Embryonic facial prominence (tissue), 1 donor: Measurements from ENCODE around the gene FIGNL1.

Experiments
- DNase-seq: peaks from one replicate; pipeline ENCODE4 v3.0.0-alpha.2; 2016; ENCODE audit errors: extremely low spot score

FIGNL1 gene

GRCh38 chr7:50449881-50450589, at the start of gene FIGNL1:
FIGNL1 (minus strand) TSS chr7:50450350; CDS start chr7:50447287, 3,063 bp downstream.
- DNase-seq, result no peak

- no peak for DNase-seq
Observed at GRCh38 chr7:50499092-50499491, 48.9 kb upstream of the FIGNL1 start.

- DNase-seq, result no peak
Observed at GRCh38 chr7:50497968-50498367, 47.8 kb upstream of the FIGNL1 start.

- DNase-seq, result no peak
Observed at GRCh38 chr7:50497068-50497642, 47.0 kb upstream of the FIGNL1 start.

- DNase-seq, result no peak
Observed at GRCh38 chr7:50496569-50496968, 46.4 kb upstream of the FIGNL1 start.

- DNase-seq, result no peak
Observed at GRCh38 chr7:50495746-50496145, 45.6 kb upstream of the FIGNL1 start.

GRCh38 chr7:50492770-50493519, 42.8 kb upstream of the FIGNL1 start:
- no peak for DNase-seq

- no peak for DNase-seq
Observed at GRCh38 chr7:50491943-50492342, 41.8 kb upstream of the FIGNL1 start.

GRCh38 chr7:50491209-50491608, 41.1 kb upstream of the FIGNL1 start:
- DNase-seq, result no peak

- DNase-seq, result no peak
Observed at GRCh38 chr7:50488379-50488778, 38.2 kb upstream of the FIGNL1 start.

- DNase-seq, result no peak
Observed at GRCh38 chr7:50486512-50486911, 36.4 kb upstream of the FIGNL1 start.

- no peak for DNase-seq
Observed at GRCh38 chr7:50481867-50482266, 31.7 kb upstream of the FIGNL1 start.

- no peak for DNase-seq
Observed at GRCh38 chr7:50480797-50481196, 30.6 kb upstream of the FIGNL1 start.

- DNase-seq, result no peak
Observed at GRCh38 chr7:50479743-50480517, 29.8 kb upstream of the FIGNL1 start.

GRCh38 chr7:50477640-50478039, 27.5 kb upstream of the FIGNL1 start:
- DNase-seq, result no peak

- DNase-seq, result no peak
Observed at GRCh38 chr7:50476953-50477625, 26.9 kb upstream of the FIGNL1 start.

- no peak for DNase-seq
Observed at GRCh38 chr7:50475340-50475739, 25.2 kb upstream of the FIGNL1 start.

- no peak for DNase-seq
Observed at GRCh38 chr7:50474382-50475160, 24.4 kb upstream of the FIGNL1 start.

- no peak for DNase-seq
Observed at GRCh38 chr7:50473531-50473930, 23.4 kb upstream of the FIGNL1 start.

- no peak for DNase-seq
Observed at GRCh38 chr7:50472427-50472826, 22.3 kb upstream of the FIGNL1 start.

GRCh38 chr7:50471970-50472369, 21.8 kb upstream of the FIGNL1 start:
- DNase-seq, result no peak
